GM12878 (cell line): ENCODE measurements around the gene RAB44. TPM values are rescaled to one million over a fixed set of nuclear protein-coding genes. Genes with fewer than 3 reads are reported as not detected.

ENCODE experiments used
- ATAC-seq: fragments of 200-7000 bp; cut with Tn5 transposase; 3 replicates; pipeline ENCODE4 v1.9.1; 2020; ENCODE audit warnings: mild to moderate bottlenecking, moderate library complexity
- BruUV-seq: library from RNA; stranded (reverse); fragments of 400-500 nt; replicated peaks from 2 replicates; lab custom pipeline; 2021; lab: Mats Ljungman, UMichigan
- CTCF ChIA-PET: fragments of 300-600 bp; sonication (Branson Sonifier 250); formaldehyde crosslinking; extraction: SDS; loops from one replicate; lab custom pipeline; 2021; ENCODE audit warnings: inconsistent platforms; lab: Yijun Ruan, JAX
- POLR2A ChIA-PET: fragments of 350-600 bp; formaldehyde crosslinking; extraction: SDS; loops from one replicate; lab custom pipeline; 2021; ENCODE audit warnings: inconsistent platforms; lab: Charles Lee
- RAD21 ChIA-PET: fragments of 300-600 bp; sonication (Branson Sonifier 250); formaldehyde crosslinking; loops from one replicate; lab custom pipeline; 2023; ENCODE audit warnings: antibody characterized with exemption; ENCODE audit not compliant: unreplicated experiment; lab: Charles Lee
- SMC1A ChIA-PET: fragments of 300-600 bp; sonication (Branson Sonifier 250); formaldehyde crosslinking; loops from one replicate; lab custom pipeline; 2023; ENCODE audit not compliant: unreplicated experiment, uncharacterized antibody; lab: Charles Lee
- DNase-seq: peaks from one replicate; pipeline ENCODE4 v3.0.0-alpha.2; 2011; ENCODE audit warnings: low read depth, low spot score
- FAIRE-seq: peaks from 3 replicates; lab custom pipeline; 2011; peaks lifted over from hg19 to GRCh38; lab: Jason Lieb, UNC
- H2AFZ ChIP-seq: 2 replicates; pipeline ENCODE4 v1.6.0; 2011; ENCODE audit warnings: low read depth, low read length, control low read depth; ENCODE audit not compliant: control insufficient read depth
- H3K27ac ChIP-seq: 2 replicates; pipeline ENCODE4 v1.5.1; 2011; ENCODE audit warnings: control low read depth; ENCODE audit not compliant: control insufficient read depth, insufficient read depth
- H3K27me3 ChIP-seq, 2 experiments: replicated peaks in 1 of 2; 2 replicates each; pipeline versions ENCODE4 v1.6.0 to v1.6.1; 2011; ENCODE audit warnings: low read length in 1 of 2; ENCODE audit not compliant: control insufficient read depth in 2 of 2, insufficient read depth in 2 of 2
- H3K36me3 ChIP-seq, 2 experiments: 2 replicates each; pipeline ENCODE4 v1.5.1; 2011; ENCODE audit warnings: low read length in 1 of 2; ENCODE audit not compliant: control insufficient read depth in 2 of 2, insufficient read depth in 2 of 2
- H3K4me1 ChIP-seq: 2 replicates; pipeline ENCODE4 v1.6.1; 2011; ENCODE audit warnings: mild to moderate bottlenecking, low read length, moderate library complexity, mixed read lengths; ENCODE audit not compliant: control insufficient read depth, insufficient read depth
- H3K4me2 ChIP-seq: 2 replicates; pipeline ENCODE4 v1.6.0; 2011; ENCODE audit warnings: control low read depth; ENCODE audit not compliant: control insufficient read depth, insufficient read depth
- H3K4me3 ChIP-seq: fragments of 200-600 bp; sonication (generic); 2 replicates; pipeline ENCODE4 v1.5.1; 2016
- H3K79me2 ChIP-seq: 2 replicates; pipeline ENCODE4 v1.6.0; 2011; ENCODE audit warnings: low read length; ENCODE audit not compliant: control insufficient read depth, insufficient read depth
- H3K9ac ChIP-seq: 2 replicates; pipeline ENCODE4 v1.8.0; 2011; ENCODE audit warnings: low read length, control low read depth, mixed read lengths; ENCODE audit not compliant: control insufficient read depth, insufficient read depth
- H3K9me3 ChIP-seq: replicated peaks from 3 replicates; pipeline ENCODE4 v1.5.1; 2011; ENCODE audit warnings: mild to moderate bottlenecking, low read length; ENCODE audit not compliant: control insufficient read depth, insufficient read depth
- H4K20me1 ChIP-seq: 2 replicates; pipeline ENCODE4 v1.6.0; 2011; ENCODE audit not compliant: control insufficient read depth, insufficient read depth
- BACH1 ChIP-seq: fragments of 450-650 bp; IDR thresholded peaks from 2 replicates; pipeline ENCODE4 v1.6.1; 2017; ENCODE audit warnings: mild to moderate bottlenecking, borderline replicate concordance
- CHD1 ChIP-seq: IDR thresholded peaks from 2 replicates; pipeline ENCODE4 v1.6.1; 2012; ENCODE audit warnings: low read depth, low read length, improper control_type of control experiment
- CHD4 ChIP-seq: fragments of 200-600 bp; sonication (generic); IDR thresholded peaks from 2 replicates; pipeline ENCODE4 v1.6.1; 2016; ENCODE audit warnings: mild to moderate bottlenecking
- POLR2A ChIP-seq: IDR thresholded peaks from 2 replicates; pipeline ENCODE4 v1.6.1; 2011; ENCODE audit warnings: low read depth, mild to moderate bottlenecking, low read length
- POLR2AphosphoS2 ChIP-seq: IDR thresholded peaks from 2 replicates; pipeline ENCODE4 v1.6.1; 2011; ENCODE audit warnings: low read depth, mild to moderate bottlenecking, low read length, improper control_type of control experiment, moderate library complexity
- POLR2AphosphoS5 ChIP-seq: IDR thresholded peaks from 2 replicates; pipeline ENCODE4 v1.6.1; 2011; ENCODE audit warnings: mild to moderate bottlenecking, low read length, inconsistent platforms
- POU2F2 ChIP-seq: IDR thresholded peaks from 3 replicates; pipeline ENCODE4 v1.6.1; 2011; ENCODE audit warnings: low read depth, mild to moderate bottlenecking, low read length, borderline replicate concordance
- SUPT20H ChIP-seq: IDR thresholded peaks from 2 replicates; pipeline ENCODE4 v1.6.1; 2011; ENCODE audit warnings: low read depth, mild to moderate bottlenecking, low read length, moderate library complexity, borderline replicate concordance; ENCODE audit not compliant: control insufficient read depth
- WGBS: methylation state at CpG from one replicate; pipeline ENCODE4 v1.1.6; 2016; ENCODE audit warnings: low lambda C conversion rate; ENCODE audit not compliant: insufficient replicate concordance, insufficient coverage; ENCODE audit errors: missing lambda C conversion rate; 5-methylcytosine and 5-hydroxymethylcytosine counted together
- in situ Hi-C: fragments of 300-500 bp; cut with MboI; formaldehyde crosslinking; loops from 9 replicates; pipeline ENCODE4 v1.14.3; 2018; ENCODE audit warnings: mixed read lengths
- intact Hi-C: fragments of 100-400 bp; cut with micrococcal nuclease; formaldehyde crosslinking; loops from one replicate; pipeline ENCODE4 v1.14.2; 2022; ENCODE audit not compliant: unreplicated experiment
- polyA plus RNA-seq, 11 experiments: library from polyadenylated mRNA; depleted of rRNA in 4 of 11; unstranded in 6 of 11; stranded (reverse) in 5 of 11; fragments of >200 nt; fragmentation: Nextera tagmentation in 4 of 11; fragmentation: Illumina TruSeq in 1 of 11; extraction: Ambion mirVana in 4 of 11; extraction: Trizol in 1 of 11; gene quantifications; 1 replicate in 1 of 11; 2 replicates in 10 of 11; pipeline versions ENCODE4 v1.2.1 to v1.2.3, GENCODE V29; 2011 to 2016; ENCODE audit warnings: inconsistent platforms in 2 of 11, missing spikeins in 2 of 11, low read depth in 1 of 11
- total RNA-seq, 4 experiments: library from RNA; depleted of rRNA in 3 of 4; stranded (reverse); fragments of >200 nt in 3 of 4; fragmentation: Illumina TruSeq in 1 of 4; extraction: Trizol in 1 of 4; gene quantifications; 2 replicates each; pipeline versions ENCODE4 v1.2.1 to v1.2.3, GENCODE V29; 2013 to 2021
- TF ChIP-seq, protein P1 (sequence below): IDR thresholded peaks from 2 replicates; pipeline ENCODE4 v1.6.1; 2012; ENCODE audit warnings: low read length, inconsistent platforms
- TF ChIP-seq, protein P2 (sequence below): fragments of 450-650 bp; IDR thresholded peaks from 2 replicates; pipeline ENCODE4 v1.6.1; 2017; ENCODE audit warnings: mild to moderate bottlenecking

Gene RAB44
- total and polyA plus RNA-seq, 10 of the 15 experiments (the other 5 are each of a cell fraction or from before 2014, with no cell fraction given) = 0.01 to 0.08 (median 0.05) TPM; not detected in 2

DNA sequence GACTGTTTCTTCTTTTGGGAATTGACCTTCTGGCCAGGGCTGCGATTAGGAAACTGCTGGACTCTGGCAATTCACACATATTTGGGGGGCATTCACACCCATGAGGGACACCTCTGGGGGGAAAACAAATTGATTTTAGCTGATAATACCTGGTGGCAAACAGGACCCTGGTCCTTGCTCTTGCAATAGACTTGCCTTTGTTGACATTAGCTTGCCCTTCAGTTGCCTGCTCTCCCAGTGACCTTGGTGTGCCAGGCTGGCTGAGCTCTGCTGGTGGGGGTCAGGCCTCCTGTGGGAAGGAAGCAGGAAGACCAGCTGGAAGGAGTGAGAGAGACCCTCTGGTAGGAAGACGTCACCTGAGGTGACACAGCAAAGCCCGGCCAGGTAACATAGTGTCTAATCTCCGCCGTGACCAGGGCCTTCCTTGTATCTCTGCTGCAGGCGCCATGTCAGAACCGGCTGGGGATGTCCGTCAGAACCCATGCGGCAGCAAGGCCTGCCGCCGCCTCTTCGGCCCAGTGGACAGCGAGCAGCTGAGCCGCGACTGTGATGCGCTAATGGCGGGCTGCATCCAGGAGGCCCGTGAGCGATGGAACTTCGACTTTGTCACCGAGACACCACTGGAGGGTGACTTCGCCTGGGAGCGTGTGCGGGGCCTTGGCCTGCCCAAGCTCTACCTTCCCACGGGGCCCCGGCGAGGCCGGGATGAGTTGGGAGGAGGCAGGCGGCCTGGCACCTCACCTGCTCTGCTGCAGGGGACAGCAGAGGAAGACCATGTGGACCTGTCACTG is 13.8 kb upstream of the RAB44 start:
- H3K9me3 ChIP-seq = no peaks in the 10 kb centered on the region; the same call in 2 of the 3 replicates
- H3K4me2 ChIP-seq = peak overlapping the region; percentile 67
- peaks cover 59% of the 10 kb centered on the region for H3K79me2 ChIP-seq
- ATAC-seq = no peak
- TF ChIP-seq, protein P1, sequence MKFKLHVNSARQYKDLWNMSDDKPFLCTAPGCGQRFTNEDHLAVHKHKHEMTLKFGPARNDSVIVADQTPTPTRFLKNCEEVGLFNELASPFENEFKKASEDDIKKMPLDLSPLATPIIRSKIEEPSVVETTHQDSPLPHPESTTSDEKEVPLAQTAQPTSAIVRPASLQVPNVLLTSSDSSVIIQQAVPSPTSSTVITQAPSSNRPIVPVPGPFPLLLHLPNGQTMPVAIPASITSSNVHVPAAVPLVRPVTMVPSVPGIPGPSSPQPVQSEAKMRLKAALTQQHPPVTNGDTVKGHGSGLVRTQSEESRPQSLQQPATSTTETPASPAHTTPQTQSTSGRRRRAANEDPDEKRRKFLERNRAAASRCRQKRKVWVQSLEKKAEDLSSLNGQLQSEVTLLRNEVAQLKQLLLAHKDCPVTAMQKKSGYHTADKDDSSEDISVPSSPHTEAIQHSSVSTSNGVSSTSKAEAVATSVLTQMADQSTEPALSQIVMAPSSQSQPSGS = no peak
- TF ChIP-seq POLR2AphosphoS2 (peak; percentile 50; the same call in 1 of the 2 replicates), POLR2AphosphoS5 (peak; percentile 28; the same call in 1 of the 2 replicates), POU2F2 (peak; percentile 7; the same call in 1 of the 3 replicates), BACH1 (peak; percentile 21; the same call in 1 of the 2 replicates), CHD4 (no peak), SUPT20H (no peak), CHD1 (no peak), POLR2A (peak; percentile 78)
- TF ChIP-seq, protein P2, sequence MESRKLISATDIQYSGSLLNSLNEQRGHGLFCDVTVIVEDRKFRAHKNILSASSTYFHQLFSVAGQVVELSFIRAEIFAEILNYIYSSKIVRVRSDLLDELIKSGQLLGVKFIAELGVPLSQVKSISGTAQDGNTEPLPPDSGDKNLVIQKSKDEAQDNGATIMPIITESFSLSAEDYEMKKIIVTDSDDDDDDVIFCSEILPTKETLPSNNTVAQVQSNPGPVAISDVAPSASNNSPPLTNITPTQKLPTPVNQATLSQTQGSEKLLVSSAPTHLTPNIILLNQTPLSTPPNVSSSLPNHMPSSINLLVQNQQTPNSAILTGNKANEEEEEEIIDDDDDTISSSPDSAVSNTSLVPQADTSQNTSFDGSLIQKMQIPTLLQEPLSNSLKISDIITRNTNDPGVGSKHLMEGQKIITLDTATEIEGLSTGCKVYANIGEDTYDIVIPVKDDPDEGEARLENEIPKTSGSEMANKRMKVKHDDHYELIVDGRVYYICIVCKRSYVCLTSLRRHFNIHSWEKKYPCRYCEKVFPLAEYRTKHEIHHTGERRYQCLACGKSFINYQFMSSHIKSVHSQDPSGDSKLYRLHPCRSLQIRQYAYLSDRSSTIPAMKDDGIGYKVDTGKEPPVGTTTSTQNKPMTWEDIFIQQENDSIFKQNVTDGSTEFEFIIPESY = peak; percentile 93
- TF ChIP-seq, all 136 proteins: peak for 6
- SMC1A ChIA-PET = interaction anchor here (0.7 to 12.0 kb wide), 11 partner anchors 12 to 260 kb away, joined by 3 to 199 read pairs (median 5); no protein-coding TSS in a partner anchor
- H3K27ac ChIP-seq = peak overlapping the region; percentile 66
- H2AFZ ChIP-seq = no peak overlapping the region
- DNase-seq (no peak), FAIRE-seq (no peak)
- peaks cover 15% of the 10 kb centered on the region for H4K20me1 ChIP-seq
- 92% methylated on average over 28 of the region's 29 CpGs for WGBS
- peaks cover 36% of the 10 kb centered on the region for H3K4me1 ChIP-seq
- peak overlapping the region; percentile 44 for H3K4me3 ChIP-seq
- peaks cover 31 to 38% of the 10 kb centered on the region in 2 experiments for H3K36me3 ChIP-seq
- CTCF ChIA-PET = interaction anchor here (0.7 to 10.7 kb wide), 10 partner anchors 8 to 86 kb away, joined by 3 to 146 read pairs (median 12); no protein-coding TSS in a partner anchor
- H3K27me3 ChIP-seq = no peaks in the 10 kb centered on the region
- intact Hi-C loops (loop anchor here (2.0 to 5.0 kb wide), 4 partner anchors 43 to 262 kb away; partner anchors contain the start of genes KCTD20, PXT1 and STK38), in situ Hi-C loops (loop anchor here (5.0 kb wide), 1 partner anchor 62 kb away; no protein-coding TSS in a partner anchor)
- POLR2A ChIA-PET = interaction anchor here (1.3 to 13.6 kb wide), 7 partner anchors 18 to 77 kb away, joined by 3 to 243 read pairs (median 6); no protein-coding TSS in a partner anchor
- no TSS peak for BruUV-seq
- RAD21 ChIA-PET = interaction anchor here (1.1 to 10.6 kb wide), 7 partner anchors 18 to 72 kb away, joined by 3 to 195 read pairs (median 19); no protein-coding TSS in a partner anchor
- H3K9ac ChIP-seq = 0 out of 2 replicates have a peak overlapping the region, but pooled peaks have one; percentile 1
